GM13976 (cell line): ENCODE measurements around the gene TULP1.

Experiments used
- DNase-seq: peaks from one replicate; pipeline ENCODE4 v3.0.0; 2012; ENCODE audit warnings: low spot score
- CTCF ChIP-seq: IDR thresholded peaks from 2 replicates; pipeline ENCODE4 v1.5.1; 2012; ENCODE audit warnings: borderline replicate concordance, mild to moderate bottlenecking; ENCODE audit not compliant: insufficient read depth; ENCODE audit errors: extremely low read depth, missing control alignments, control extremely low read depth
- in situ Hi-C: fragments of 300-500 bp; cut with MboI; formaldehyde crosslinking; loops from one replicate; pipeline ENCODE4 v1.12.0; 2022; ENCODE audit warnings: low sequenced_read_pairs, mixed read lengths, inconsistent platforms; ENCODE audit not compliant: unreplicated experiment

Gene TULP1

GRCh38 chr6:35506536-35506935 is 6.2 kb downstream of the TULP1 start:
- no peak for TF ChIP-seq CTCF
- no peak for DNase-seq
- in situ Hi-C loops = no loop called here

GRCh38 chr6:35505999-35506412 is 6.7 kb downstream of the TULP1 start:
- DNase-seq = no peak
- no peak for TF ChIP-seq CTCF
- in situ Hi-C loops = no loop called here

GRCh38 chr6:35503534-35503933 is 9.2 kb downstream of the TULP1 start:
- no peak for DNase-seq
- in situ Hi-C loops = no loop called here
- TF ChIP-seq CTCF = no peak

- DNase-seq = no peak
- no peak for TF ChIP-seq CTCF
- in situ Hi-C loops = no loop called here
Measured at GRCh38 chr6:35501784-35502183, 10.9 kb downstream of the TULP1 start.

- in situ Hi-C loops = no loop called here
- no peak for TF ChIP-seq CTCF
- DNase-seq = no peak
Measured at GRCh38 chr6:35500782-35501181, 11.9 kb downstream of the TULP1 start.

- DNase-seq = no peak
- no peak for TF ChIP-seq CTCF
- in situ Hi-C loops = no loop called here
Measured at GRCh38 chr6:35499372-35499771, 13.3 kb downstream of the TULP1 start.
